RWPE2 (cell line): ENCODE results near the gene MELTF.
A peak's percentile ranks its signal among the peaks of the same experiment; 100 is the strongest.
"Not testable (repeated sequence)": the region's sequence is repeated elsewhere in the genome, so short reads cannot be mapped to it uniquely, and the experiment has no call there.

Source experiments
- ATAC-seq: fragments of 200-7000 bp; cut with Tn5 transposase; 3 replicates; pipeline ENCODE4 v1.9.1; 2021; ENCODE audit warnings: low read depth
- DNase-seq: peaks from one replicate; pipeline ENCODE4 v3.0.0-alpha.2; 2020; ENCODE audit warnings: low spot score
- H3K27ac ChIP-seq: fragments of 450-650 bp; 2 replicates; pipeline ENCODE4 v1.5.1; 2017; ENCODE audit warnings: mild to moderate bottlenecking; ENCODE audit not compliant: poor library complexity, severe bottlenecking
- H3K27me3 ChIP-seq: fragments of 250-450 bp; sonication (Bioruptor Pico); 2 replicates; pipeline ENCODE4 v1.5.1; 2021; ENCODE audit warnings: mild to moderate bottlenecking, moderate library complexity; ENCODE audit not compliant: insufficient read depth, poor library complexity, severe bottlenecking
- H3K36me3 ChIP-seq: fragments of 250-450 bp; sonication (Bioruptor Pico); 2 replicates; pipeline ENCODE4 v1.5.1; 2020; ENCODE audit warnings: low read depth, mild to moderate bottlenecking, moderate library complexity
- H3K4me1 ChIP-seq: fragments of 250-450 bp; sonication (Bioruptor Pico); 2 replicates; pipeline ENCODE4 v1.5.1; 2021; ENCODE audit warnings: mild to moderate bottlenecking, moderate library complexity; ENCODE audit not compliant: insufficient read depth, poor library complexity, severe bottlenecking
- H3K4me3 ChIP-seq: fragments of 250-450 bp; sonication (Bioruptor Pico); 2 replicates; pipeline ENCODE4 v1.5.1; 2021; ENCODE audit warnings: mild to moderate bottlenecking, moderate library complexity; ENCODE audit not compliant: severe bottlenecking
- H3K9me3 ChIP-seq: fragments of 250-450 bp; sonication (Bioruptor Pico); 2 replicates; pipeline ENCODE4 v1.5.1; 2021; ENCODE audit warnings: mild to moderate bottlenecking, moderate library complexity; ENCODE audit not compliant: severe bottlenecking
- TF ChIP-seq, protein P1 (sequence below): fragments of 450-650 bp; IDR thresholded peaks from one replicate; pipeline ENCODE4 v1.5.1; 2017; ENCODE audit warnings: mild to moderate bottlenecking, moderate library complexity; ENCODE audit not compliant: poor library complexity, severe bottlenecking

Gene MELTF

DNA sequence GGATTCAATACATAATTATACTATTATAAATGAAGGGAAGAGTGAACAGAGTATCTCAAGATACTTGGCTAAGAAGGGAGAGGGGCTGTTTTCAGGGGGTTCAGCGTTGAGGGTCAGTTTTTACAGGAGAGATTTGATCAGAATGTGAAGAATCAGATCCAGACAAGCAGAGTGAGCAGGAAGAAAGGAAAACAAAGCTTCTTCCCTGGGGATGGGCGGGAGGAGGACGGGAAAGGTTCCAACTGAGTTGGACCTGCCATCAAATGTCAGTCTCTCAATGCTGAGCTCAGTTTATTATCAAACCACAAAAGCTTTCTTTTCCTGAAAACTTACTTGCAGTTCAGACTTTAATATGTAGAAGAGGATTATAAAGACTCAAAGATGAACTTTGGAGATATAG is 6.0 kb upstream of the MELTF start:
- TF ChIP-seq, protein P1, sequence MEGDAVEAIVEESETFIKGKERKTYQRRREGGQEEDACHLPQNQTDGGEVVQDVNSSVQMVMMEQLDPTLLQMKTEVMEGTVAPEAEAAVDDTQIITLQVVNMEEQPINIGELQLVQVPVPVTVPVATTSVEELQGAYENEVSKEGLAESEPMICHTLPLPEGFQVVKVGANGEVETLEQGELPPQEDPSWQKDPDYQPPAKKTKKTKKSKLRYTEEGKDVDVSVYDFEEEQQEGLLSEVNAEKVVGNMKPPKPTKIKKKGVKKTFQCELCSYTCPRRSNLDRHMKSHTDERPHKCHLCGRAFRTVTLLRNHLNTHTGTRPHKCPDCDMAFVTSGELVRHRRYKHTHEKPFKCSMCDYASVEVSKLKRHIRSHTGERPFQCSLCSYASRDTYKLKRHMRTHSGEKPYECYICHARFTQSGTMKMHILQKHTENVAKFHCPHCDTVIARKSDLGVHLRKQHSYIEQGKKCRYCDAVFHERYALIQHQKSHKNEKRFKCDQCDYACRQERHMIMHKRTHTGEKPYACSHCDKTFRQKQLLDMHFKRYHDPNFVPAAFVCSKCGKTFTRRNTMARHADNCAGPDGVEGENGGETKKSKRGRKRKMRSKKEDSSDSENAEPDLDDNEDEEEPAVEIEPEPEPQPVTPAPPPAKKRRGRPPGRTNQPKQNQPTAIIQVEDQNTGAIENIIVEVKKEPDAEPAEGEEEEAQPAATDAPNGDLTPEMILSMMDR = no peak
- DNase-seq = no peak
- ATAC-seq = no peak
- Histone ChIP-seq H3K36me3 (0 out of 2 replicates have a peak, but pooled peaks cover 2% of the 10 kb centered on the region), H3K27me3 (peaks cover 13% of the 10 kb centered on the region), H3K4me1 (peaks cover 24% of the 10 kb centered on the region), H3K27ac (no peak overlapping the region), H3K4me3 (no peak overlapping the region), H3K9me3 (no peaks in the 10 kb centered on the region)

DNA sequence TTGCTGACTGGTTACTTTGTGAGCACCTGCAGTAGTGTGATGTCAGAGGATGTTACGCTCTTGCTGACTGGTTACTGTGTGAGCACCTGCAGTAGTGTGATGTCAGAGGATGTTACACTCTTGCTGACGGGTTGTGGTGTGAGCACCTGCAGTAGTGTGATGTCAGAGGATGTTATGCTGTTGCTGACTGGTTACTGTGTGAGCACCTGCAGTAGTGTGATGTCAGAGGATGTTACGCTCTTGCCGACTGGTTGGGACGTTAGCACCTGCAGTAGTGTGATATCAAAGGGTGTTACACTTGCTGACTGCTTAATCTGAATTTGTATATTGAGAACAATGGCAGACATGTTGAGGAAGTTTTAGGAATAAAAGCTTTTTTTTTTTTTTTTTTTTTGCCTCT is 5.2 kb upstream of the MELTF start:
- H3K27ac ChIP-seq, H3K36me3 ChIP-seq, DNase-seq, H3K9me3 ChIP-seq, H3K4me3 ChIP-seq, ATAC-seq: not testable (repeated sequence)
- Histone ChIP-seq H3K27me3 (peaks cover 13% of the 10 kb centered on the region), H3K4me1 (peaks cover 24% of the 10 kb centered on the region)

DNA sequence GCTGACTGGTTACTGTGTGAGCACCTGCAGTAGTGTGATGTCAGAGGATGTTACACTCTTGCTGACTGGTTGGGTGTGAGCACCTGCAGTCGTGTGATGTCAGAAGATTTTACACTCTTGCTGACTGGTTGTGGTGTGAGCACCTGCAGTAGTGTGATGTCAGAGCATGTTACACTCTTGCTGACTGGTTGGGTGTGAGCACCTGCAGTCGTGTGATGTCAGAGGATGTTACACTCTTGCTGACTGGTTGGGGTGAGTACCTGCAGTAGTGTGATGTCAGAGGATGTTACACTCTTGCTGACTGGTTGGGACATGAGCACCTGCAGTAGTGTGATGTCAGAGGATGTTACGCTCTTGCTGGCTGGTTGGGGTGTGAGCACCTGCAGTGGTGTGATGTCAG is 4.1 kb upstream of the MELTF start:
- ATAC-seq, H3K9me3 ChIP-seq, H3K4me3 ChIP-seq, DNase-seq, H3K36me3 ChIP-seq, H3K27ac ChIP-seq: not testable (repeated sequence)
- Histone ChIP-seq H3K4me1 (peaks cover 15% of the 10 kb centered on the region), H3K27me3 (peaks cover 13% of the 10 kb centered on the region)

DNA sequence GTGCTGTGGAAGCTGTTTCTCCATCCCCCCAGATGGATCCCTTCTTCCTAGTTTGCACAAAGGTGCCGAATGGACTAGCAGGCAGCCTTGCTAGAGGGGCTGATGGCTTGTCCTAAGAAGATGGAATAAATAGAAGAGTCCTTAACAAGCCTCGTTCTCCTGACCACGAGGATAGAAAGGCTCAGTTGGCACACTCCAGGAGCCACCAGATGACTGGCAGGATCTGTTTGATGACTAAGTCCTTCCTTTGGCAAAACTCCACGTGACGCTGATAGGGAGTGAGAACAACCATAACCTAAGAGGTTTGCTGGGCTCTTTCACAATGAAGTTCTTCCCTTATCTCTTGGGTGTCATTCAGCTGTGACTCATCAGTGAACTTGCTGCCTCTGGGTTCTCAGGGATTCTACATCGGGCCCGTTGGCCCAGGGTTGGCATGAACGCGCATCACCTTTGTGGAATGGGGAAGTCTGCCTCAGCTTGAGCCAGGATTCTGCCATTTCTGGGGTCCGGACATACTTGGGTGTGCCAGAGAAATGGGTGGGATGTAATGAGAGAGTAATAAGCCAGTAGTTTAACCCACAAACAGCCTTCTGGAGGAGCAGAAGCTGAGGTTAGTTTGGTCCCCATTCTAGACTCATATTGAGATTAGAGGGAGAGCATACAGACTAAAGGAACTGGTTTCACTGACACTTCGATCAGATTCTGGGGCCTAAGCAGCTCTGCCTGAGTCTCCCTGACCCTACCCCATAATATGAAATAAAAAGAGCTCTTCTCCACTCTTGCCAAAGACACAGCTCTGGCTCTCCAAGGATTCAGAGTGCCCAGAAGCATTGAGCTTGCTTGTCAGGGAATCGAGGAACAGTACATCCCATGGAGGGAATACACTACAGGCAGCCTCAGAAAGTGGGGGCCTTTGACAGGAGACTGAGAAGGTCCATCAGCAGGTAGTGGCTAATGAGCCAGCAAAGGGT is 2.0 kb upstream of the MELTF start:
- ATAC-seq = peak; percentile 82
- Histone ChIP-seq H3K4me3 (no peak overlapping the region), H3K9me3 (no peaks in the 10 kb centered on the region), H3K36me3 (no peaks in the 10 kb centered on the region), H3K27ac (peak overlapping the region; percentile 54), H3K4me1 (peaks cover 11% of the 10 kb centered on the region), H3K27me3 (peaks cover 13% of the 10 kb centered on the region)
- peak; percentile 89 for DNase-seq
- TF ChIP-seq, protein P1 = no peak

DNA sequence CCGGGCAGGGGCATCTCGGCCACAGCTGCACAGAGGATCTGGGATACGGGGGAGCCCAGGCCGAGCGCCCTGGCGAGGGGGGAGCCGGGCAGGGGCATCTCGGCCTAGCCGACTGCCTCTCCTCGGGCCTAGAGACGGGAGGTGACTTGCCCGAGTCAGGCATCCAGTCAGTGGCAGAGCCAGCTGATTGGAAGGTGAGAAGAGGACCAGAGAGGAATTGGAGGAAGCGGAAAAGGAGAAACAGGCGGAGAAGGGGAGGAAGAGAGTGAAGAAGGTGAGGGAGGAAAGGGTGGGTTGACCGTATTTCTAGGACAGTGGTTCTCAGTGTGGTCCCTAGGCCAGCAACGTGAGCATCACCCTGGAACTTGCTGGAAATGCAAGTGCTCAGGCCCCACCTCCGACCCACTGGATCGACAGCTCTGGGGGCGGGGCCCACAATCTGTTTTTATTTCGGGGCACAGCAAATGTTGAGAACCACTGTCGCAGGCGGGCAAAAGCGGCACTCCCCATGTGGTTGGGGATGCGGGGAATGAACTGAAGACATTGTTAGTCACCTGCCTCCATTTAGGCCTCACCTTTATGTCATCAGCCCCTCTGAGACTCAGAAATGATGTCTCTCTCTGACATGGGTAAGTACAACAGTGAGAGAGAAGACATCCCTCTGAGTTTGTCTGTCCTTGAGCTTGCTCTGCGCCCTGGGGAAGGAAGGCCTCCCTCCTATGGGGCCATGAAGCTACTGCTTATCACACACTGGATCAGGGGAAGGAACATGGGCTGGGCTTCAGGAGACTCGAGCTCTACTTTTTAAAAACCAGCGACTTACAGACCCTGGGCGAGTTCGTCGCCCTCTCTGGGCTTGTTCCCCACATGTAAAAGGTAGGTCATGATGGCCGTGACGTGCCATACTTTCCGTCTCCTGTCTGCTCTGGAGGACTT is 1.0 kb upstream of the MELTF start:
- no peak for ATAC-seq
- Histone ChIP-seq H3K27me3 (peaks cover 5% of the 10 kb centered on the region), H3K4me3 (no peak overlapping the region), H3K4me1 (peaks cover 11% of the 10 kb centered on the region), H3K36me3 (no peaks in the 10 kb centered on the region), H3K27ac (peak overlapping the region; percentile 54), H3K9me3 (no peaks in the 10 kb centered on the region)
- TF ChIP-seq, protein P1 = no peak
- no peak for DNase-seq
